Measurements from ENCODE around the gene CSF1R. TPM values are rescaled to one million over a fixed set of nuclear protein-coding genes. Genes with fewer than 3 reads are reported as not detected.

The CSF1R gene
- total and polyA plus RNA-seq, 4 donors, result 5.4 to 46.2 (median 22.1) TPM

- no peak for TF ChIP-seq MAX (IDR thresholded peaks at IDR 0.05)
- no peak for TF ChIP-seq GABPA (IDR thresholded peaks at IDR 0.05 in 1 of 2, conservative IDR thresholded peaks at IDR 0.05 in 1 of 2)
- no peak for TF ChIP-seq CTCF (IDR thresholded peaks at IDR 0.05; ENCODE audit: low read depth, low read length, missing input control)
- no peak for TF ChIP-seq FOXA2 (IDR thresholded peaks at IDR 0.05)
- TF ChIP-seq YY1 (IDR thresholded peaks at IDR 0.05), result no peak
- Histone ChIP-seq H3K36me3 (ENCODE audit: control insufficient read depth in 4 of 4, insufficient read depth in 3 of 4, low read depth in 1 of 4, low read length in 3 of 4) (peaks cover 12 to 72% (median 55%) of the 10 kb centered on the region in 4 donors), H3K27me3 (ENCODE audit: control insufficient read depth in 4 of 4, insufficient read depth in 4 of 4, low read length in 3 of 4) (no peaks in the 10 kb centered on the region), H3K4me3 (ENCODE audit: low read depth in 1 of 3, low read length in 3 of 3) (no peak overlapping the region), H3K9me3 (ENCODE audit: control insufficient read depth in 4 of 4, low read length in 3 of 4) (no peaks in the 10 kb centered on the region), H3K9ac (ENCODE audit: low read depth in 1 of 2, low read length in 2 of 2) (no peak overlapping the region), H3K27ac (ENCODE audit: low read depth in 1 of 2, low read length in 2 of 2) (no peak overlapping the region), H3K4me1 (ENCODE audit: control insufficient read depth in 4 of 4, insufficient read depth in 4 of 4, low read length in 3 of 4) (no peaks in the 10 kb centered on the region)
- DNase-seq (ENCODE audit: low spot score), result no peak
- 90% methylated on average over 6 of the region's 6 CpGs for WGBS
These were observed 68.9 kb downstream of the CSF1R start for GRCh38 chr5:150017226-150018005.

GRCh38 chr5:150016537-150016936 lies 69.8 kb downstream of the CSF1R start:
- Histone ChIP-seq H3K27ac (ENCODE audit: low read depth in 1 of 2, low read length in 2 of 2) (no peak overlapping the region), H3K4me3 (ENCODE audit: low read depth in 1 of 3, low read length in 3 of 3) (no peak overlapping the region), H3K36me3 (ENCODE audit: control insufficient read depth in 4 of 4, insufficient read depth in 3 of 4, low read depth in 1 of 4, low read length in 3 of 4) (peaks cover 10 to 78% (median 57%) of the 10 kb centered on the region in 4 donors), H3K9me3 (ENCODE audit: control insufficient read depth in 4 of 4, low read length in 3 of 4) (no peaks in the 10 kb centered on the region), H3K4me1 (ENCODE audit: control insufficient read depth in 4 of 4, insufficient read depth in 4 of 4, low read length in 3 of 4) (no peaks in the 10 kb centered on the region), H3K9ac (ENCODE audit: low read depth in 1 of 2, low read length in 2 of 2) (no peak overlapping the region), H3K27me3 (ENCODE audit: control insufficient read depth in 4 of 4, insufficient read depth in 4 of 4, low read length in 3 of 4) (no peaks in the 10 kb centered on the region)
- TF ChIP-seq MAX (IDR thresholded peaks at IDR 0.05) (no peak), TAF1 (conservative IDR thresholded peaks at IDR 0.05) (no peak), ZBTB33 (IDR thresholded peaks at IDR 0.05) (no peak), CTCF (IDR thresholded peaks at IDR 0.05; ENCODE audit: low read depth, low read length, missing input control) (no peak), JUND (IDR thresholded peaks at IDR 0.05) (no peak), ATF3 (IDR thresholded peaks at IDR 0.05) (no peak), NR2F2 (IDR thresholded peaks at IDR 0.05) (no peak), FOXA2 (IDR thresholded peaks at IDR 0.05) (no peak), YY1 (IDR thresholded peaks at IDR 0.05) (no peak), GABPA (IDR thresholded peaks at IDR 0.05 in 1 of 2, conservative IDR thresholded peaks at IDR 0.05 in 1 of 2) (no peak), RAD21 (IDR thresholded peaks at IDR 0.05) (no peak)
- no peak for DNase-seq (ENCODE audit: low spot score)
